ENCODE data around the gene VSNL1.

DNA sequence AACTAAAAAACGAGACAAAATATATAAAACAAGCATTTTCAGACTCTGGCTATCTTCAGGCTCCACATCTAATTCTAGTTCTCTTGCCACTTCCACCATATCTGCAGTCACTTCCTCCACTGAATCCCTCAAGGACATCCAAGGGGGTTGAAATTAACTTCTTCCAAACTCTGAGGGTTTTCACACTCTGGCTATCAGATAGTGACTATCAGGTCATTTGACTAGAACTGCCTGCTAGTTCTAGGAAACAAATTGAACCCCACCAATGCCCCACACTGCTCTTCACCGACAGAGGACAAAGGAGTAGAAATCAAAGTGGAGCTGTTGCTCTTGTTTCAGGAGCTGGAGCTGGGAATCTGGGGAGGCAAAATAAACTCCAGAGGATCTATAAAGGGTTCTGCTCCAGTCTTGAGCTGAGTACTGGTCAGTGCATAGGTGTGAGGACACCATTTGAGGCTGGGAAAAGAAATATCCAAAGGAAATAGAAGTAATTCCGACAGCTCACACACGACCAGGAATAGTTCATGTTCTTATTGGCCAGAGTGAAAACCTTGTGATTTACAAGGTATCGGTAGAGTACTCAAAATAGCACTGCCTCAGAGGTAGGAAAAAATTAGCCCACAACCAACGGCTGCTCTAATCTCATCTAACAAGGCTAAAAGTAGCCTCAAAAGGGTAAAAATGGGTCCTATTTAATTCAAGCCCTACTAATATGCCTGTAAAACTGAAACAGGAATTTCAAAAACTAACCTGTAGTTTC is 141.8 kb downstream of the VSNL1 start:
- TF ChIP-seq POLR2A (IDR thresholded peaks at IDR 0.05; ENCODE audit: low read depth, low read length): no peak
- no peak for TF ChIP-seq POLR2AphosphoS5 (IDR thresholded peaks at IDR 0.05; ENCODE audit: low read depth, low read length)
- TF ChIP-seq TAF1 (IDR thresholded peaks at IDR 0.05; ENCODE audit: borderline replicate concordance, low read depth, low read length): no peak
